Panc1 (cell line): Measurements from ENCODE around the gene SUCLA2. TPM values are rescaled to one million over a fixed set of nuclear protein-coding genes. Genes with fewer than 3 reads are reported as not detected.

Experiments
- ATAC-seq: fragments of 200-7000 bp; cut with Tn5 transposase; 2 replicates; pipeline ENCODE4 v1.9.1; 2020; ENCODE audit warnings: mild to moderate bottlenecking, moderate library complexity
- BruUV-seq: library from RNA; stranded (reverse); fragments of 400-500 nt; replicated peaks from 2 replicates; lab custom pipeline; 2021; lab: Mats Ljungman, UMichigan
- CTCF ChIA-PET: fragments of 300-600 bp; sonication (Branson Sonifier 250); formaldehyde crosslinking; loops from one replicate; lab custom pipeline; 2022; ENCODE audit warnings: antibody characterized with exemption; lab: Charles Lee
- POLR2A ChIA-PET: fragments of 300-600 bp; sonication (Branson Sonifier 250); formaldehyde crosslinking; loops from one replicate; lab custom pipeline; 2022; ENCODE audit warnings: antibody characterized with exemption; lab: Charles Lee
- DNase-seq: peaks from one replicate; pipeline ENCODE4 v3.0.0-alpha.2; 2010; ENCODE audit warnings: low read depth, low spot score
- H3K27ac ChIP-seq: 2 replicates; pipeline ENCODE4 v1.5.1; 2011; ENCODE audit warnings: mild to moderate bottlenecking, low read length, inconsistent platforms
- H3K27me3 ChIP-seq: fragments of 200-500 bp; sonication (Bioruptor generic); 2 replicates; pipeline ENCODE4 v1.6.0; 2014; ENCODE audit warnings: low read length, inconsistent platforms; ENCODE audit not compliant: control insufficient read depth, insufficient read depth
- H3K36me3 ChIP-seq: fragments of 200-500 bp; sonication (Bioruptor generic); 2 replicates; pipeline ENCODE4 v1.5.1; 2014; ENCODE audit warnings: inconsistent platforms, mild to moderate bottlenecking, low read length, moderate library complexity; ENCODE audit not compliant: control insufficient read depth, insufficient read depth
- H3K4me1 ChIP-seq: 2 replicates; pipeline ENCODE4 v1.5.1; 2011; ENCODE audit warnings: inconsistent platforms, mild to moderate bottlenecking, low read length, moderate library complexity; ENCODE audit not compliant: control insufficient read depth, insufficient read depth
- H3K4me3 ChIP-seq, 2 experiments: 2 replicates each; pipeline ENCODE4 v1.5.1; 2011 to 2012; ENCODE audit warnings: low read depth in 2 of 2, low read length in 2 of 2, mild to moderate bottlenecking in 2 of 2, inconsistent platforms in 1 of 2, moderate library complexity in 1 of 2
- H3K9me3 ChIP-seq: fragments of 200-500 bp; sonication (Bioruptor generic); 2 replicates; pipeline ENCODE4 v1.5.1; 2014; ENCODE audit warnings: low read depth, mild to moderate bottlenecking, inconsistent platforms, low read length, moderate library complexity; ENCODE audit not compliant: control insufficient read depth, insufficient read depth
- POLR2AphosphoS5 ChIP-seq: IDR thresholded peaks from 2 replicates; pipeline ENCODE4 v1.6.1; 2012; ENCODE audit warnings: mild to moderate bottlenecking, low read depth, low read length, moderate library complexity
- SIN3A ChIP-seq: IDR thresholded peaks from 2 replicates; pipeline ENCODE4 v1.6.1; 2012; ENCODE audit warnings: low read depth, mild to moderate bottlenecking, low read length, moderate library complexity, borderline replicate concordance; ENCODE audit not compliant: insufficient read depth
- TCF7L2 ChIP-seq: IDR thresholded peaks from 2 replicates; pipeline ENCODE4 v1.6.1; 2011; ENCODE audit warnings: mild to moderate bottlenecking, low read depth, low read length, inconsistent platforms
- in situ Hi-C: cut with HindIII; loops from 2 replicates; pipeline ENCODE4 v1.10.0; 2016; ENCODE audit warnings: low sequenced_read_pairs, low pct_unique_long_range_greater_than_20kb
- intact Hi-C: fragments of 100-400 bp; cut with micrococcal nuclease; formaldehyde crosslinking; loops from one replicate; pipeline ENCODE4 v1.10.0; 2022; ENCODE audit not compliant: unreplicated experiment
- total RNA-seq: library from RNA; stranded (reverse); gene quantifications from one replicate; pipeline ENCODE4 v1.2.1, GENCODE V29; 2021; ENCODE audit not compliant: unreplicated experiment
- TF ChIP-seq, protein P1 (sequence below), 2 experiments: IDR thresholded peaks; 2 replicates each; pipeline ENCODE4 v1.6.1; 2011 to 2012; ENCODE audit warnings: low read depth in 2 of 2, control low read depth in 1 of 2, low read length in 1 of 2, mild to moderate bottlenecking in 1 of 2, moderate library complexity in 1 of 2; ENCODE audit not compliant: insufficient read depth in 1 of 2
- TF ChIP-seq, protein P2 (sequence below): fragments of 450-650 bp; IDR thresholded peaks from 2 replicates; pipeline ENCODE4 v1.5.1; 2017; ENCODE audit warnings: mild to moderate bottlenecking

The SUCLA2 gene
- total RNA-seq, 1 experiment from 2014 or later: 28.1 TPM

DNA sequence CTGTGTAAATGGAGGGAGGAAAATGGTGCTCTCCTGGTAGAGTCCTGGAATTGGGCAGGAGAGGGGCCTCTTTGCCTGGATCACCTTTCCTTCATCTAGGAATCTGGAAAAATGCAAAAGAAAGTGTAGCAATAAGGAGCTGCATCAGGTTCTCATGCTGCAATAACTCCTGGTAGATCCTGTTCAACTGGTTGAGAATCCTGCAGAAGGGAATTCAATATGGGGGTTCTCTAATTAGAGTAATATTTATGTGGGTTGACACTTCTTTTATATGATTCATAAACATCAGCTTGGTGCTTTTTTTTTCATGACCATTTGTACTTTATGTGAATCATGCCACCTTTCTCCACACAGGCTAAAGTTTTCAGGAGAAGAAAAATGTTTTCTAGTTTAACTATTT lies 27.0 kb upstream of the SUCLA2 start:
- ChIA-PET CTCF (no interaction called here), POLR2A (no interaction called here)
- TF ChIP-seq, protein P1, sequence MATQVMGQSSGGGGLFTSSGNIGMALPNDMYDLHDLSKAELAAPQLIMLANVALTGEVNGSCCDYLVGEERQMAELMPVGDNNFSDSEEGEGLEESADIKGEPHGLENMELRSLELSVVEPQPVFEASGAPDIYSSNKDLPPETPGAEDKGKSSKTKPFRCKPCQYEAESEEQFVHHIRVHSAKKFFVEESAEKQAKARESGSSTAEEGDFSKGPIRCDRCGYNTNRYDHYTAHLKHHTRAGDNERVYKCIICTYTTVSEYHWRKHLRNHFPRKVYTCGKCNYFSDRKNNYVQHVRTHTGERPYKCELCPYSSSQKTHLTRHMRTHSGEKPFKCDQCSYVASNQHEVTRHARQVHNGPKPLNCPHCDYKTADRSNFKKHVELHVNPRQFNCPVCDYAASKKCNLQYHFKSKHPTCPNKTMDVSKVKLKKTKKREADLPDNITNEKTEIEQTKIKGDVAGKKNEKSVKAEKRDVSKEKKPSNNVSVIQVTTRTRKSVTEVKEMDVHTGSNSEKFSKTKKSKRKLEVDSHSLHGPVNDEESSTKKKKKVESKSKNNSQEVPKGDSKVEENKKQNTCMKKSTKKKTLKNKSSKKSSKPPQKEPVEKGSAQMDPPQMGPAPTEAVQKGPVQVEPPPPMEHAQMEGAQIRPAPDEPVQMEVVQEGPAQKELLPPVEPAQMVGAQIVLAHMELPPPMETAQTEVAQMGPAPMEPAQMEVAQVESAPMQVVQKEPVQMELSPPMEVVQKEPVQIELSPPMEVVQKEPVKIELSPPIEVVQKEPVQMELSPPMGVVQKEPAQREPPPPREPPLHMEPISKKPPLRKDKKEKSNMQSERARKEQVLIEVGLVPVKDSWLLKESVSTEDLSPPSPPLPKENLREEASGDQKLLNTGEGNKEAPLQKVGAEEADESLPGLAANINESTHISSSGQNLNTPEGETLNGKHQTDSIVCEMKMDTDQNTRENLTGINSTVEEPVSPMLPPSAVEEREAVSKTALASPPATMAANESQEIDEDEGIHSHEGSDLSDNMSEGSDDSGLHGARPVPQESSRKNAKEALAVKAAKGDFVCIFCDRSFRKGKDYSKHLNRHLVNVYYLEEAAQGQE (IDR thresholded peaks at IDR 0.05; ENCODE audit: insufficient read depth in 1 of 2, low read depth in 2 of 2, low read length in 1 of 2): no peak
- TF ChIP-seq, protein P2, sequence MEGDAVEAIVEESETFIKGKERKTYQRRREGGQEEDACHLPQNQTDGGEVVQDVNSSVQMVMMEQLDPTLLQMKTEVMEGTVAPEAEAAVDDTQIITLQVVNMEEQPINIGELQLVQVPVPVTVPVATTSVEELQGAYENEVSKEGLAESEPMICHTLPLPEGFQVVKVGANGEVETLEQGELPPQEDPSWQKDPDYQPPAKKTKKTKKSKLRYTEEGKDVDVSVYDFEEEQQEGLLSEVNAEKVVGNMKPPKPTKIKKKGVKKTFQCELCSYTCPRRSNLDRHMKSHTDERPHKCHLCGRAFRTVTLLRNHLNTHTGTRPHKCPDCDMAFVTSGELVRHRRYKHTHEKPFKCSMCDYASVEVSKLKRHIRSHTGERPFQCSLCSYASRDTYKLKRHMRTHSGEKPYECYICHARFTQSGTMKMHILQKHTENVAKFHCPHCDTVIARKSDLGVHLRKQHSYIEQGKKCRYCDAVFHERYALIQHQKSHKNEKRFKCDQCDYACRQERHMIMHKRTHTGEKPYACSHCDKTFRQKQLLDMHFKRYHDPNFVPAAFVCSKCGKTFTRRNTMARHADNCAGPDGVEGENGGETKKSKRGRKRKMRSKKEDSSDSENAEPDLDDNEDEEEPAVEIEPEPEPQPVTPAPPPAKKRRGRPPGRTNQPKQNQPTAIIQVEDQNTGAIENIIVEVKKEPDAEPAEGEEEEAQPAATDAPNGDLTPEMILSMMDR: no peak
- TF ChIP-seq SIN3A (no peak), TCF7L2 (no peak), POLR2AphosphoS5 (no peak)
- DNase-seq: no peak
- Histone ChIP-seq H3K9me3 (no peaks in the 10 kb centered on the region; the same call in 1 of the 2 replicates), H3K27ac (no peak overlapping the region), H3K36me3 (no peaks in the 10 kb centered on the region), H3K4me1 (no peaks in the 10 kb centered on the region), H3K27me3 (no peaks in the 10 kb centered on the region), H3K4me3 (no peak overlapping the region)
- no peak for ATAC-seq
- intact Hi-C loops: no loop called here
- BruUV-seq: no TSS peak
- in situ Hi-C loops: no loop called here

DNA sequence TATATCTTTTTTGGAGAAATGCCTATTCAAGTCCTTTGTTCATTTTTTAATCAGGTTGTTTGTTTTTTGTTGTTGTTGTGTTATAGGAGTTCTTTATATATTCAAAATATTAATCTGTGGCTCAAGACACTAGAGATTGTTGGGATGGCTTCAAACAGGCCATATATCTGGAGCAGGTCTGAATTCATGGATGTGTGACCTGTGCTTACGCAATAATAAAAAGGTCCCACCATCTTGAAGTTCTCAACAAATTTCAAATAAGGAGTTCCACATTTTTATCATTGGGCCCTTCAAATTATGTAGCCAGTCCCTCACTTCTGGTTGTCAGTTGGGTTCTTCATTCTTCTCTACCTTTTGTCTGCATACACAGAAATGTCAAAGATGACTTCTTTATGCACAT lies 18.7 kb upstream of the SUCLA2 start:
- H3K27ac ChIP-seq: no peak overlapping the region
- TF ChIP-seq, protein P2: no peak
- TF ChIP-seq SIN3A (no peak), TCF7L2 (no peak), POLR2AphosphoS5 (no peak)
- TF ChIP-seq, protein P1 (IDR thresholded peaks at IDR 0.05; ENCODE audit: insufficient read depth in 1 of 2, low read depth in 2 of 2, low read length in 1 of 2): no peak
- ChIA-PET CTCF (no interaction called here), POLR2A (no interaction called here)
- in situ Hi-C loops: no loop called here
- H3K36me3 ChIP-seq: no peaks in the 10 kb centered on the region
- H3K27me3 ChIP-seq: no peaks in the 10 kb centered on the region
- ATAC-seq (no peak), DNase-seq (no peak)
- H3K4me3 ChIP-seq: no peak overlapping the region
- intact Hi-C loops: no loop called here
- H3K4me1 ChIP-seq: no peaks in the 10 kb centered on the region
- no peaks in the 10 kb centered on the region for H3K9me3 ChIP-seq
- BruUV-seq: no TSS peak
